ENCODE results near the gene ANGPTL3. TPM values are rescaled to one million over a fixed set of nuclear protein-coding genes. Genes with fewer than 3 reads are reported as not detected.

ANGPTL3 gene
- total and polyA plus RNA-seq, 2 of the 13 experiments (the other 11 are each of a cell fraction or from before 2014, with no cell fraction given), result 0.40 to 0.51 TPM

- Histone ChIP-seq H3K79me2 (ENCODE audit: insufficient read depth, low read length) (peaks cover 3% of the 10 kb centered on the region), H3K9me3 (ENCODE audit: low read length) (no peaks in the 10 kb centered on the region), H3K27ac (ENCODE audit: extremely low read length, insufficient read depth, low read length) (no peak overlapping the region), H3K4me1 (ENCODE audit: insufficient read depth, low read length) (peaks cover 81% of the 10 kb centered on the region), H2AFZ (ENCODE audit: low read length) (no peak overlapping the region), H3K4me2 (ENCODE audit: low read depth, low read length) (no peak overlapping the region), H3K27me3 (ENCODE audit: control insufficient read depth in 1 of 2, insufficient read depth in 2 of 2, low read length in 2 of 2) (no peaks in the 10 kb centered on the region), H3K4me3 (replicated peaks in 1 of 3; ENCODE audit: insufficient read depth in 1 of 3, low read depth in 2 of 3, low read length in 3 of 3) (no peak overlapping the region), H3K9ac (ENCODE audit: insufficient read depth, low read depth, low read length) (no peak overlapping the region), H3K36me3 (replicated peaks in 1 of 2; ENCODE audit: control insufficient read depth in 1 of 2, insufficient read depth in 2 of 2, low read length in 2 of 2) (0 out of 5 replicates have a peak, but pooled peaks cover 0 to 3% of the 10 kb centered on the region in 2 experiments), H4K20me1 (ENCODE audit: insufficient read depth, low read length) (no peaks in the 10 kb centered on the region)
- no TSS peak for BruUV-seq (replicated peaks)
- WGBS (ENCODE audit: low lambda C conversion rate), result 92% methylated on average over 3 of the region's 3 CpGs
- TF ChIP-seq ZMYM3 (CRISPR knock-in tag; IDR thresholded peaks at IDR 0.05) (no peak), ZNF121 (CRISPR knock-in tag; IDR thresholded peaks at IDR 0.05) (peak; percentile 77), ATF1 (CRISPR knock-in tag; IDR thresholded peaks at IDR 0.05) (no peak), ZBTB4 (CRISPR knock-in tag; IDR thresholded peaks at IDR 0.05; ENCODE audit: borderline replicate concordance) (no peak), ZNF12 (CRISPR knock-in tag; IDR thresholded peaks at IDR 0.05) (no peak), ZSCAN22 (CRISPR knock-in tag; IDR thresholded peaks at IDR 0.05) (0 out of 2 replicates have a peak, but pooled peaks have one; percentile 67), ZNF615 (CRISPR knock-in tag; IDR thresholded peaks at IDR 0.05; ENCODE audit: borderline replicate concordance) (no peak), ATF3 (CRISPR knock-in tag; IDR thresholded peaks at IDR 0.05) (no peak), EHMT2 (IDR thresholded peaks at IDR 0.05; ENCODE audit: borderline replicate concordance, low read depth, low read length) (no peak), ZNF317 (CRISPR knock-in tag; IDR thresholded peaks at IDR 0.05) (no peak), FOXK1 (CRISPR knock-in tag; IDR thresholded peaks at IDR 0.05; ENCODE audit: borderline replicate concordance, low read depth) (no peak)
- FAIRE-seq (no peak), ATAC-seq (no peak), DNase-seq (ENCODE audit: low spot score) (peak; percentile 17)
- ChIA-PET POLR2A (no interaction called here), CTCF (ENCODE audit: low intra/inter-chr PET ratio, low total read pairs) (no interaction called here)
- intact Hi-C loops (cut with micrococcal nuclease; ENCODE audit: unreplicated experiment), result no loop called here
- in situ Hi-C loops (cut with HindIII; ENCODE audit: extremely low pct_ligation_motif_present, low pct_unique_long_range_greater_than_20kb), result no loop called here
Measured at GRCh38 chr1:62595647-62596046, 1.7 kb upstream of the ANGPTL3 start.
